ENCODE data around the gene GTF3C2. TPM values are rescaled to one million over a fixed set of nuclear protein-coding genes. Genes with fewer than 3 reads are reported as not detected.

Gene GTF3C2
- total RNA-seq, 1 donor from 2014 or later, result 61.4 TPM

DNA sequence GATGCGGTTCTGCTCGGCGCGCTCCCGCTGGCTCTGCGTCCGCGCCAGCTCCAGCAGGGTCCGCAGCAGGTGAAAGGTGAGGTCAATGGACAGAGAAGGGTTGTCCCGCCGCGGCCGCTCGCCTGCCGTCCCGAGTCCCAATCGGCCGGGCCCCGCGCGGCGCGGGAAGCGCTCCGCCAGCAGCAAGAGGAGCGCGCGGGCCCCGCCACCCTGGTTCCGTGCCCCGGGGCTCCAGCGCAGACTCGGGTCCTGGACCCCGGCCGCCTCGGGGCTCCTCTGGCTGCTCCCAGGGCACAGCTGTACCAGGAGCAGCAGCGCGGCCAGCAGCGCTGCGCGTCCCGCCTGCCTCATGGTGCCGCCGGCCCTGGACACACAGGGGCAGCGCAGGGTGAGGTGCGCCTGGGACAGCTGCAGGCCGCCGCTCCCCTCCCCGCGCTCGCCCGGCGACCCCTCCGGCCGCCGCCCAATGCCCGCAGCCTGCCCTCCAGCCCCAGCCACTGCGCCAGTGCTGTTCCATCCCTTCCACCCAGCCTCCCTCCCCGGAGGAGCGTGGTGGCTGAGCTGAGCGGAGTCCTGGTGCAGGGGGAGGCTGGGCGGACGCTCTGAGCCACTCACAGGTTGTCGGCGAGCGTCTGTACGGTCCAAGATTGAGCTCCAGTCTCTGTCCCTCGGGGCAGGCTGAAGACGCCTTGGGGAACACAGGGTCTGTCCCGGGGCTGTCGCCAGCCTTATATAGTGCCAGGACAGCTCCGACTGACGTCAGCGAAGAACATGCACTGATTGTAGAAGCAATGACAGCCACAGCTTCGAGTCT, 48.8 kb downstream of the GTF3C2 start:
- peaks cover 16% of the 10 kb centered on the region for H3K36me3 Mint-ChIP-seq (ENCODE audit: low read depth, unreplicated experiment)
- peaks cover 26% of the 10 kb centered on the region for H3K27me3 Mint-ChIP-seq (ENCODE audit: unreplicated experiment)
- no peaks in the 10 kb centered on the region for H3K9me3 Mint-ChIP-seq (ENCODE audit: unreplicated experiment)
- H3K4me3 Mint-ChIP-seq (ENCODE audit: unreplicated experiment), result no peak overlapping the region
- H3K4me1 Mint-ChIP-seq (ENCODE audit: unreplicated experiment), result peaks cover 3% of the 10 kb centered on the region
- DNase-seq (ENCODE audit: low spot score), result no peak
- no peak overlapping the region for H3K27ac Mint-ChIP-seq (ENCODE audit: unreplicated experiment)
- TF ChIP-seq, protein P1, sequence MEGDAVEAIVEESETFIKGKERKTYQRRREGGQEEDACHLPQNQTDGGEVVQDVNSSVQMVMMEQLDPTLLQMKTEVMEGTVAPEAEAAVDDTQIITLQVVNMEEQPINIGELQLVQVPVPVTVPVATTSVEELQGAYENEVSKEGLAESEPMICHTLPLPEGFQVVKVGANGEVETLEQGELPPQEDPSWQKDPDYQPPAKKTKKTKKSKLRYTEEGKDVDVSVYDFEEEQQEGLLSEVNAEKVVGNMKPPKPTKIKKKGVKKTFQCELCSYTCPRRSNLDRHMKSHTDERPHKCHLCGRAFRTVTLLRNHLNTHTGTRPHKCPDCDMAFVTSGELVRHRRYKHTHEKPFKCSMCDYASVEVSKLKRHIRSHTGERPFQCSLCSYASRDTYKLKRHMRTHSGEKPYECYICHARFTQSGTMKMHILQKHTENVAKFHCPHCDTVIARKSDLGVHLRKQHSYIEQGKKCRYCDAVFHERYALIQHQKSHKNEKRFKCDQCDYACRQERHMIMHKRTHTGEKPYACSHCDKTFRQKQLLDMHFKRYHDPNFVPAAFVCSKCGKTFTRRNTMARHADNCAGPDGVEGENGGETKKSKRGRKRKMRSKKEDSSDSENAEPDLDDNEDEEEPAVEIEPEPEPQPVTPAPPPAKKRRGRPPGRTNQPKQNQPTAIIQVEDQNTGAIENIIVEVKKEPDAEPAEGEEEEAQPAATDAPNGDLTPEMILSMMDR (IDR thresholded peaks at IDR 0.05; ENCODE audit: unreplicated experiment), result no peak

DNA sequence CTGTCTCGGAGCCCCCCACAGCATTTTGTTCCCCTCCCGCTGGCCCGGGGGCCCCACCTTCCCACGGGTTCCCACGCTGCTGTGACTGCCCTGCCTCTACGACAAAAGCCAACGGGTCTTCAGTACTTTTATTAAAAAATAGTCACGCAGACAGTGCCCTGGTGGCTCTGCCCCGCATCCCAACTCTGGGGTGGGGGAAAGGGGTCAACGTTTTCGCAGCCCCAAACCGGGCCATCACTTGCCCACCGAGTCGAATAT, 49.3 kb downstream of the GTF3C2 start:
- Mint-ChIP-seq H3K9me3 (ENCODE audit: unreplicated experiment) (no peaks in the 10 kb centered on the region), H3K27me3 (ENCODE audit: unreplicated experiment) (peaks cover 26% of the 10 kb centered on the region), H3K36me3 (ENCODE audit: low read depth, unreplicated experiment) (peaks cover 15% of the 10 kb centered on the region), H3K27ac (ENCODE audit: unreplicated experiment) (no peak overlapping the region), H3K4me3 (ENCODE audit: unreplicated experiment) (no peak overlapping the region), H3K4me1 (ENCODE audit: unreplicated experiment) (peaks cover 3% of the 10 kb centered on the region)
- no peak for DNase-seq (ENCODE audit: low spot score)
- TF ChIP-seq, protein P1 (IDR thresholded peaks at IDR 0.05; ENCODE audit: unreplicated experiment), result no peak

DNA sequence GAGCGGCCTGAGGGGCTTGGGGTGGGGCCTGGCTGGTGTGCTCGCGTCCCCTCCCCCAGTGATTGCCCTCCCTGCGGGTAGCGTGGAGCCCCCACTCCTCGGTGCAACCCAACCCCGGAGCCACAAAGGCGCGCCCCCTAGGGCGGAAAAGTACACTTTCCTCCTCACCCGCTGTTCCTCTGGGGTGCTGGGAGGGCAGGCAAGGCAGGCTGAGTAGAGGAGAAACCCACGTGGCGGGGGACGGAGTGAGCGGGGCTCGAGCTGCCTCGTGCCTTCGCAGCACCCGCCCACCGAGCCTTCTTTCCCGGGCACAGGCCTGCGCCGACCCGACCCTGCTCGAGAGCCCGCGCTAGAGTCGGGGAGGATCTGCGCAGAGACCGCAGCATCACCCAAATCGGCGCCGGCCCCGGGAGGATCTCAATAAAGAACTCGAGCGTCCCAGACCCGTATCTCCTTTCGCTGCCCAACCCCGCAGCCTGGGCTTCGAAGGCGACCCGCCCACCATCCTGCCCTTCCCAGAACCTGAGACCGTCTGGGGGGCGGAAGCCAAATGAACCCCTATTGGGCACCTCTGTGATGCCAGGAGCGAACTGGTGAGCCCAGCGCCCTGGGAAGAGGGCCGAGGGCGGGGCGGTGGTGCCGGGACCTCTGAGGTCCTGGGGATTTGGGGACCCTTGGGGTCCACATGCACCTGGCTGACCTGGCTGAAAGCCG, 49.8 kb downstream of the GTF3C2 start:
- DNase-seq (ENCODE audit: low spot score), result no peak
- H3K36me3 Mint-ChIP-seq (ENCODE audit: low read depth, unreplicated experiment), result peaks cover 11% of the 10 kb centered on the region
- H3K27ac Mint-ChIP-seq (ENCODE audit: unreplicated experiment), result no peak overlapping the region
- TF ChIP-seq, protein P1 (IDR thresholded peaks at IDR 0.05; ENCODE audit: unreplicated experiment), result no peak
- no peaks in the 10 kb centered on the region for H3K9me3 Mint-ChIP-seq (ENCODE audit: unreplicated experiment)
- no peak overlapping the region for H3K4me3 Mint-ChIP-seq (ENCODE audit: unreplicated experiment)
- H3K4me1 Mint-ChIP-seq (ENCODE audit: unreplicated experiment), result peaks cover 3% of the 10 kb centered on the region
- peaks cover 26% of the 10 kb centered on the region for H3K27me3 Mint-ChIP-seq (ENCODE audit: unreplicated experiment)

GRCh38 chr2:27306136-27306535, 50.4 kb downstream of the GTF3C2 start:
- peaks cover 6% of the 10 kb centered on the region for H3K36me3 Mint-ChIP-seq (ENCODE audit: low read depth, unreplicated experiment)
- no peak for DNase-seq (ENCODE audit: low spot score)
- no peak overlapping the region for H3K27ac Mint-ChIP-seq (ENCODE audit: unreplicated experiment)
- H3K4me3 Mint-ChIP-seq (ENCODE audit: unreplicated experiment), result no peak overlapping the region
- H3K9me3 Mint-ChIP-seq (ENCODE audit: unreplicated experiment), result no peaks in the 10 kb centered on the region
- H3K27me3 Mint-ChIP-seq (ENCODE audit: unreplicated experiment), result peaks cover 22% of the 10 kb centered on the region
- TF ChIP-seq, protein P1 (IDR thresholded peaks at IDR 0.05; ENCODE audit: unreplicated experiment), result no peak
- H3K4me1 Mint-ChIP-seq (ENCODE audit: unreplicated experiment), result peaks cover 3% of the 10 kb centered on the region

- Mint-ChIP-seq H3K9me3 (ENCODE audit: unreplicated experiment) (no peaks in the 10 kb centered on the region), H3K4me1 (ENCODE audit: unreplicated experiment) (peaks cover 3% of the 10 kb centered on the region), H3K27me3 (ENCODE audit: unreplicated experiment) (peaks cover 20% of the 10 kb centered on the region), H3K36me3 (ENCODE audit: low read depth, unreplicated experiment) (peaks cover 6% of the 10 kb centered on the region), H3K4me3 (ENCODE audit: unreplicated experiment) (no peak overlapping the region), H3K27ac (ENCODE audit: unreplicated experiment) (no peak overlapping the region)
- no peak for DNase-seq (ENCODE audit: low spot score)
- TF ChIP-seq, protein P1 (IDR thresholded peaks at IDR 0.05; ENCODE audit: unreplicated experiment), result no peak
Measured at GRCh38 chr2:27305516-27305915, 51.0 kb downstream of the GTF3C2 start.
